UCSD-AML1 (cell line): ENCODE measurements around the gene MEPCE.

Experiments
- DNase-seq: peaks from one replicate; lab custom pipeline; 2025; ENCODE audit not compliant: unreplicated experiment; lab: John Stamatoyannopoulos, UW

MEPCE gene

DNA sequence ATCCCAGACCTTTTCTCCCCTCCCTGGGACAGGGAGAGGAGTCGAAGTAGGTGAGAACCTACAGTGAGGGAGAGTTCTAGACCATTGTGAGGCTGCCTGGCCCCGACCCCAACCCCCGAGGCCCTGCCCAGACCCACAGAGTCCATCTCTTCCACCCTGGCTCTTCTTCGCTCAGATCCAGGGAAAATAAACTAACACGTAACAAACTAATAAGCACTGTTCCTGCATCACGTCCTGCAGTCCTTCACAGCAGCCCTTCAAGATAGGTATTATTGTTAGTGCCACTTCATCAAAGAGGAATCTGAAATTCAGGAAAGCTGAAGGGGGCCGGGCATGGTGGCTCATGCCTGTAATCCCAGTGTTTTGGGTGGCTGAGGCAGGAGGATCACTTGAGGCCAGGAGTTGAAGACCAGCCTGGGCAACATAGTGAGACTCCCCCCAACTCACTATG, 34.6 kb downstream of the MEPCE start, which contains the start of gene SPACDR:
TSS of gene SPACDR (minus strand) at position 51 of the 451 bp plus-strand sequence. CDS start 235 bp downstream, outside the sequence.
- no peak for DNase-seq

GRCh38 chr7:100464791-100465190, 35.2 kb downstream of the MEPCE start:
- no peak for DNase-seq

DNA sequence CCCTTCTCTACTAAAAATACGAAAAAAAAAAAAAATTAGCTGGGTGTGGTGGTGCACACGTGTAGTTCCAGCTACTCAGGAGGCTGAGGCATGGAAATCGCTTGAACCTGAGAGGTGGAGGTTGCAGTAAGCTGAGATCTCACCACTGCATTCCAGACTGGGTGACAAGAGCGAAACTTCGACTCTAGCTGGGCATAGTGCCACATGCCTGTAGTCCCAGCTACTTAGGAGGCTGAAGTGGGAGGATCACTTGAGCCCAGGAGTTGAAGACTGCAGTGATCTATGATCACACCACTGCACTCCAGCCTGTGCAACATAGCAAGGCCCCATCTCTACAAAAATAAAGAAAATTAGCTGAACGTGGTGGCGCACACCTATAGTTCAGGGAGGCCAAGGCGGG, 35.7 kb downstream of the MEPCE start:
- DNase-seq, result no peak

GRCh38 chr7:100465702-100466311, 36.2 kb downstream of the MEPCE start:
- peak; percentile 10 for DNase-seq

- no peak for DNase-seq
Measured at GRCh38 chr7:100466653-100467605, 37.3 kb downstream of the MEPCE start.

DNA sequence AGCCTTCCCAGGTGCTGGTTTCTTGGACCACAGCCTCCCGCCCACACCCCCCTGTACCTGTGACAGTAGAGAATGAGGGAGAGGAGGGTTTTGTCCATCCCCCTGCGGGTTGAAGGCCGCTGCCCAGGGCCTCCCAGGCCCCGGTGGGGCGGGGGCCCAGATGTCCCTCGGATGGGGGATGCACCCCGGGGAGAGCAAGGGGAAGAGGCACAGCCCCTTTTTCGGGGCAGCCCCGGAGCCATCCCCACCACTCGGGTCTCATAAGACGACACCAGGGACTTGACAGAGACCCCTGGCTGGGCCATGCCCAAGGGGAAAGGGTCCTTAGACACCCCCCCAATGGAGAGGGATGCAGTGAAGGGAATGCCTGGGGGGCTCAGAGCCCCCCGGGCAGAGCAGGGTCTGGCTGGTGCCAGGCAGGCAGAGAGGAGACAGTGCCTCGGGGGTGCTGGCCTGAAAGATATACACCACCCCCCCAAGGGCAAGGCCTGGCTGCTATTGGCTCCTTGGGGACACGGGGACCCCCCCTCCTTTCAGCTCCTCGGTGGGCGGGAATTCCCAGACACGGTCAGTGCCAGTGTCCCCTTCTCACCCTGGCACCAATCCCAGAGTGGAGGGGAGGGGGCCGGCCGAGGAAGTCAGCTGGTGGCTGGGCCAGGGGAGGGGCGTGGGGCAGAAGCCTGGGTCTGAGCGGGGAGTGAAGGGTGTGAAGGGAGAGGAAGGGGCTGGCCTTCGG, 38.2 kb downstream of the MEPCE start:
- DNase-seq, result no peak

DNA sequence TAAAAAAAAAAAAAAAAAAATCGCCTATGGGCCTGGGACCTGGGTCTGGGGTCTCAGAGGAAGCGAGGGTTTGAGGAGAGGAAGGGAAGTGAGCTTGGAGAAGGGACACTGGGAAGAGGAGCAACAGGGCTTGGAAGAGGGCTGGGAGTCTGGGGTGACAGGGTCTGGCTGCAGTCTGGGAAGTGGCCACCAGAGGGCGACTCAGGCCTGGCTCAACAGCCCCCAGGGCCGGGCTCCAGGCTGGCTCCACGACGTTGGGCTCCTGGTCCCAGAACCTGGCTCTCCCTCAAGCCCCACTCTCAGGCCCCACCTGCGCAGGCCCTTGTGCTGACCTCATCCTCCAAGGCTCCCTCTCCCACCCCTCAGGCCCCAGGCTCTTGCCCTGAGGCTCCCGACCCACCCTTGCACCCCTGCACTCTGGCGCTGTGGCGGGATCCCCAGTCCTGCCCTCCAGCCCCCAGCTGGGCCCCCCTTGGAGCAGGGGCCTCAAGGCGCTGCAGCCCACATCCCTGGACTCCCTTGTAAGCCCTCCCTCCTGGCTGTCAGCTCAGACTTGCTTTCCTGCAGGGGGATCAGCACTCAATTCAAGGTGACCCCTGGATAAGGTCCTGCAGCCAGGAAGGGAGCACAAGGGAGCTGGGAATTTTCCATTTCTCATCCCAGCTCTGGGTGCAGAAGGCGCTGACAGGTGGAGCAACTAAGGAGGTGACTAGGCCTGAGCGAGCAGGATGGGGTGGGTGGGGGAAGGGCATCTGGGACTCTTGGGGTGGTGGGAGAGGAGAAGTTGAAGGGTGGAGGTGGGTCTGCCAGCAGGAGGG, 39.8 kb downstream of the MEPCE start:
- peak; percentile 64 for DNase-seq

- no peak for DNase-seq
Measured at GRCh38 chr7:100471021-100471420, 41.4 kb downstream of the MEPCE start.

GRCh38 chr7:100472121-100472851, 42.7 kb downstream of the MEPCE start:
- no peak for DNase-seq

DNA sequence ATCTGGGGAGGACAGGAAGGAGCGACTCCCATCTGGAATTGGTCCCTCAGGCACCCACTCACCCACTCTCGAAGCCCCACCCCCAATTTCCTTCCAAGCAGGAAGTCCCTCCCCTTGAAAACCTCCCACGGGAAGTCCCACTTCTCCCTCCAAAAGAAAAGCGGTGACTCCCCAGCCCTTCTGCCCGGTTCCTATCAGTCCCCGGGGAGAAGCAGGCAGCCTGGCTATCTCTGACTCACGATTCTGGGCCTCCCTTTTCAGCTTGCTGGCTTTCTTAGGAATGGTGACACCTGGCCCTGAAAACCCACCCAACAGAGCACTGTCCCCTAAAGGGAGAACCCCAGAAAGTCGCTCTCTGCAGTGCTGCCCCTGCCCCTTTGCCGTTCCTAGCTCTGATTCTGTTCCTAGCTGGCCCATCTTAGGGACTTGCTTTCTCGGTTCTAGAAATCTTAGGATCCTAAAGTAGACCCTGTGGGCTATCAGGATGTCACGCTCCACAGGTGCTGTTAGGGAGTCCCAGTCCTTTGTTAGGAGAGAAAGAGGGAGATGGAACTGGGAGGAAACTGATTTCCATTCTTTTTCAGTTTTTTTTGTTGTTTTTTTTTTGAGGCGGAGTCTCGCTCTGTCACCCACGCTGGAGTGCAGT, 43.3 kb downstream of the MEPCE start:
- DNase-seq, result peak; percentile 29

DNA sequence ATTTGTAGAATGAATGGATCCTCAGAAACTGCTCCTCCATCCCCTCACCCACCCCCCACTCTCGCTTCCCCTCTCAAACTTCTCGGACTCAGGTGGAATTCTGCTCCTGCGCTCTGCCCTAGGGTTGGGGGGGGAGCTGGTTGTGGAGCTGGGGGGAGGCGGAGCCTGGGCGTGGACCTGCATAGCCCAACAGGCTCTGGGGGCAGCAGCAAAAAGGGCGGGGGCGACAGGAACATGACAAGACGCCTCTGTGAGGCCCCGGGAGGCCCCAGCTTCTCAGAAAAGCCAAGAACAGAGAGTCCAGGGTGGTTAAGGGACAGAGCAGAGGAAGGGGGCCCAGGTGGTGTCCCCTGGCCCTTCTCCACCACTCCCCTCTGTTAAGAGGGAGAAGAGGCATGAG, 45.9 kb downstream of the MEPCE start:
- DNase-seq, result no peak

GRCh38 chr7:100476101-100476780, 46.6 kb downstream of the MEPCE start:
- peak; percentile 15 for DNase-seq

DNA sequence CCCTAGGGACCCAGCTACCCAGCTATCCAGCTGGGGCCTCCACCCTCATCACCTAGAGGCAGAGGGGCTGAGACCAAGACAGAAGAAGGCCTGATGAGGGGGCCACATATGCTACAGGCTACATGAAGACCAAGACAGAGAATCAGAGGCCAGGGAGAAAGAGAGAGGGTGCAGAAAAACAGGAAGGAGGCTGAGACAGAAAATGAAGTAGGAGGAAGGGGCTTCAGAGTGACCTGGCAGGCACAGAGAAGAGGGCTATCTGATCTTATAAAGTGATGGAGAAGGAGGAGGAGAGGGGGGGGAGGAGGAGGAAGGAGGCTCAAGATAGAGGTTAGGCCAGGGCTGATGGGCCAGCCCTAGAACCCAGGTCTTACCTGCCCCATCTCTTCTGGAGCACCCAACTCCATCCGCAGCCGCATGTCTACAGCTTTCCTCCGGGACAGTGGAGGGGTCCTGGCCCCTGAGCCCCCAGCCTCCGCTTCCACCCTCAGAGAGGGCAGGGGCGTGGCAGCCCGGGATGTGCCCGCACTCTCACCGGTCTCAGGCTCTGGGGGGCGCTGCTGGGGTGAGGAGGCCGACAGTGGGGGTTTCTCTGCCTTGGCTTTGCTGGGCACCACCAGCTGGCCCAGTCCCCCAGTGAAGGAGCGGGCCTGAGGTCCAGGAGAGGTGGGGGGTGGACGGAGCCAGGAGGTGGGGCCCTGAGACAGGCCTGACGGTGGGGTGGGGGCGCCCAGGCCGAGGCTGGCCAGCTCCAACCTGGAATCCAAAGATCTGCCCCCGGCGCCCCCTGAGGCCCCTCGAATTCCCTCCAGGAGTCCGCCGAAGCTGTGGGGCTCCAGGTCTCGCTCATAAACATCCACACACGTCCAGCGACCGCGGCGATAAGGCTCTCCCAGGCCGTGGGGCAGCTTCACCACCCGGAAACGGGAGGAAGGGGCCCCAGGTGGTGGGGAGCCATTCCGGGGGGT, 47.6 kb downstream of the MEPCE start:
- DNase-seq, result peak; percentile 24

GRCh38 chr7:100477871-100478267, 48.2 kb downstream of the MEPCE start:
- no peak for DNase-seq

- DNase-seq, result peak; percentile 87
Measured at GRCh38 chr7:100478958-100479660, 49.5 kb downstream of the MEPCE start, which contains the start of gene TSC22D4. Gene TSC22D4, minus strand, starts transcription at chr7:100479214. Its CDS starts 1,176 bp downstream, at chr7:100478038.

DNA sequence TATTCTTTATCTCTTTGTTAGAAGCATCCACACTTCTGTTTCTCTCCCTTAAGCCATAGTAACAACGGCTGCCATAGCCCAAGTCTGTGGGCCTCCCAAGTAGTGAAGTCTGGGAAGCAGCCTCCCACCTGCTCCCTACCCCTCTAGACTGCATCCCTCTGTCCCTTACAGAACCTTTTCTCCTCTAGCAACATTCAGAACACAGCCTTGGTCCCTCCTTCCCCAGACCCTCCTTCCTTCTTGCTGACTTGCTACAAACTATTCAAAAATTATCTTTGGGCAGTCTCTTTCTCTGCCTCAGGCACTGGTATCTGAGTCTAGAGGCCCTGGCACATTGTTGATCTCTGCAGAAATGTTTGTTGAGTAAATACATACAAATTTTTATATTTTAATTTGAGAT, 51.8 kb downstream of the MEPCE start:
- DNase-seq, result no peak

GRCh38 chr7:100482728-100483089, 53.1 kb downstream of the MEPCE start:
- no peak for DNase-seq
